ENCODE data around the gene STOX2.

Gene STOX2

GRCh38 chr4:183905081-183905592 is at the start of gene STOX2:
Gene STOX2, plus strand, starts transcription at chr4:183905307. Its CDS starts 1,484 bp downstream, at chr4:183906791.
- DNase-seq: no peak

GRCh38 chr4:183855323-183856190 is 49.5 kb upstream of the STOX2 start:
- no peak for DNase-seq

GRCh38 chr4:183857040-183857439 is 48.1 kb upstream of the STOX2 start:
- no peak for DNase-seq

- DNase-seq: no peak
These were observed 47.0 kb upstream of the STOX2 start for GRCh38 chr4:183858011-183858615.

- DNase-seq: no peak
These were observed 45.0 kb upstream of the STOX2 start for GRCh38 chr4:183860119-183860518.

GRCh38 chr4:183860731-183861130 is 44.4 kb upstream of the STOX2 start:
- DNase-seq: no peak

- no peak for DNase-seq
These were observed 43.7 kb upstream of the STOX2 start for GRCh38 chr4:183861426-183861825.

- DNase-seq: no peak
These were observed 41.8 kb upstream of the STOX2 start for GRCh38 chr4:183863155-183863825.

GRCh38 chr4:183867247-183867646 is 37.9 kb upstream of the STOX2 start:
- DNase-seq: no peak

GRCh38 chr4:183870997-183871396 is 34.1 kb upstream of the STOX2 start:
- DNase-seq: no peak

GRCh38 chr4:183871581-183871980 is 33.5 kb upstream of the STOX2 start:
- no peak for DNase-seq

GRCh38 chr4:183872531-183872930 is 32.6 kb upstream of the STOX2 start:
- DNase-seq: no peak

GRCh38 chr4:183873409-183874185 is 31.5 kb upstream of the STOX2 start:
- no peak for DNase-seq

GRCh38 chr4:183875251-183875825 is 29.8 kb upstream of the STOX2 start:
- DNase-seq: no peak

- no peak for DNase-seq
These were observed 28.7 kb upstream of the STOX2 start for GRCh38 chr4:183876268-183876934.

GRCh38 chr4:183878251-183878970 is 26.7 kb upstream of the STOX2 start:
- DNase-seq: no peak

- DNase-seq: no peak
These were observed 19.8 kb upstream of the STOX2 start for GRCh38 chr4:183885205-183885720.

GRCh38 chr4:183887351-183887750 is 17.8 kb upstream of the STOX2 start:
- no peak for DNase-seq

- DNase-seq: no peak
These were observed 16.5 kb upstream of the STOX2 start for GRCh38 chr4:183888564-183888963.

GRCh38 chr4:183889190-183889589 is 15.9 kb upstream of the STOX2 start:
- DNase-seq: no peak

- DNase-seq: no peak
These were observed 7.9 kb upstream of the STOX2 start for GRCh38 chr4:183897193-183897592.

Measured in activated T-cell treated with anti-CD3 and anti-CD28 coated beads for 4 hours (primary cell).